Calu3 (cell line): Measurements from ENCODE around the gene JPT2. TPM values are rescaled to one million over a fixed set of nuclear protein-coding genes. Genes with fewer than 3 reads are reported as not detected.

Source experiments
- BruUV-seq: library from RNA; stranded (reverse); fragments of 400-500 nt; replicated peaks from 2 replicates; lab custom pipeline; 2021; lab: Mats Ljungman, UMichigan
- CTCF ChIA-PET: fragments of 300-600 bp; sonication (Branson Sonifier 250); formaldehyde crosslinking; loops from one replicate; lab custom pipeline; 2022; ENCODE audit warnings: antibody characterized with exemption; lab: Charles Lee
- DNase-seq: peaks from one replicate; pipeline ENCODE4 v3.0.0; 2022
- H3K27ac Mint-ChIP-seq: one replicate; pipeline ENCODE4 v1.8.0; 2022; ENCODE audit warnings: mixed read lengths; ENCODE audit not compliant: unreplicated experiment
- H3K27me3 Mint-ChIP-seq: one replicate; pipeline ENCODE4 v1.8.0; 2022; ENCODE audit warnings: mixed read lengths; ENCODE audit not compliant: unreplicated experiment
- H3K36me3 Mint-ChIP-seq: one replicate; pipeline ENCODE4 v1.8.0; 2022; ENCODE audit warnings: mild to moderate bottlenecking, moderate library complexity, mixed read lengths; ENCODE audit not compliant: insufficient read depth, unreplicated experiment
- H3K4me1 Mint-ChIP-seq: one replicate; pipeline ENCODE4 v1.8.0; 2022; ENCODE audit warnings: mild to moderate bottlenecking, low read depth, mixed read lengths; ENCODE audit not compliant: unreplicated experiment
- H3K4me3 Mint-ChIP-seq: one replicate; pipeline ENCODE4 v1.8.0; 2022; ENCODE audit warnings: mild to moderate bottlenecking, low read depth, moderate library complexity, mixed read lengths; ENCODE audit not compliant: unreplicated experiment
- H3K9me3 Mint-ChIP-seq: one replicate; pipeline ENCODE4 v1.8.0; 2022; ENCODE audit warnings: low read depth, mixed read lengths; ENCODE audit not compliant: unreplicated experiment
- CTCF ChIP-seq: fragments of 200-600 bp; IDR thresholded peaks from one replicate; pipeline ENCODE4 v1.8.0; 2022; ENCODE audit warnings: antibody characterized with exemption; ENCODE audit not compliant: unreplicated experiment
- intact Hi-C: fragments of 100-400 bp; cut with micrococcal nuclease; formaldehyde crosslinking; loops from one replicate; pipeline ENCODE4 v1.10.0; 2022; ENCODE audit not compliant: unreplicated experiment
- total RNA-seq: library from RNA; stranded (reverse); gene quantifications from 2 replicates; pipeline ENCODE4 v1.2.3, GENCODE V29; 2022

JPT2 gene
- total RNA-seq, 1 experiment from 2014 or later, result 185 TPM

- no peak for DNase-seq
- no peak overlapping the region for H3K27ac Mint-ChIP-seq
- no peaks in the 10 kb centered on the region for H3K27me3 Mint-ChIP-seq
- no TSS peak for BruUV-seq
- H3K9me3 Mint-ChIP-seq, result no peaks in the 10 kb centered on the region
- TF ChIP-seq CTCF, result no peak
- no peaks in the 10 kb centered on the region for H3K4me1 Mint-ChIP-seq
- intact Hi-C loops, result no loop called here
- H3K4me3 Mint-ChIP-seq, result no peak overlapping the region
- H3K36me3 Mint-ChIP-seq, result peaks cover 34% of the 10 kb centered on the region
- CTCF ChIA-PET, result no interaction called here
Observed at GRCh38 chr16:1710811-1711507, 32.9 kb downstream of the JPT2 start.

GRCh38 chr16:1712791-1713261 lies 34.7 kb downstream of the JPT2 start:
- H3K9me3 Mint-ChIP-seq, result no peaks in the 10 kb centered on the region
- no TSS peak for BruUV-seq
- H3K4me1 Mint-ChIP-seq, result peaks cover 4% of the 10 kb centered on the region
- H3K4me3 Mint-ChIP-seq, result no peak overlapping the region
- H3K27me3 Mint-ChIP-seq, result no peaks in the 10 kb centered on the region
- TF ChIP-seq CTCF, result no peak
- no peak for DNase-seq
- intact Hi-C loops, result no loop called here
- no peak overlapping the region for H3K27ac Mint-ChIP-seq
- H3K36me3 Mint-ChIP-seq, result peaks cover 25% of the 10 kb centered on the region
- CTCF ChIA-PET, result no interaction called here

- H3K27me3 Mint-ChIP-seq, result no peaks in the 10 kb centered on the region
- CTCF ChIA-PET, result no interaction called here
- no peak for TF ChIP-seq CTCF
- DNase-seq, result no peak
- H3K4me3 Mint-ChIP-seq, result no peak overlapping the region
- no TSS peak for BruUV-seq
- H3K4me1 Mint-ChIP-seq, result peaks cover 7% of the 10 kb centered on the region
- no peak overlapping the region for H3K27ac Mint-ChIP-seq
- H3K9me3 Mint-ChIP-seq, result no peaks in the 10 kb centered on the region
- intact Hi-C loops, result no loop called here
- peaks cover 26% of the 10 kb centered on the region for H3K36me3 Mint-ChIP-seq
Observed at GRCh38 chr16:1713331-1713730, 35.3 kb downstream of the JPT2 start.

GRCh38 chr16:1713933-1714332 lies 35.9 kb downstream of the JPT2 start:
- TF ChIP-seq CTCF, result no peak
- no peak for DNase-seq
- peaks cover 11% of the 10 kb centered on the region for H3K4me1 Mint-ChIP-seq
- no peak overlapping the region for H3K4me3 Mint-ChIP-seq
- peaks cover 26% of the 10 kb centered on the region for H3K36me3 Mint-ChIP-seq
- BruUV-seq, result no TSS peak
- no peaks in the 10 kb centered on the region for H3K9me3 Mint-ChIP-seq
- H3K27me3 Mint-ChIP-seq, result no peaks in the 10 kb centered on the region
- no peak overlapping the region for H3K27ac Mint-ChIP-seq
- intact Hi-C loops, result no loop called here
- CTCF ChIA-PET, result no interaction called here
